Stimulated activated CD8-positive, alpha-beta memory T cell treated with anti-CD3 and anti-CD28 coated beads, Interleukin-2, amount 100 ng/mL, for 1 hour (primary cell): ENCODE results near the gene FGF2.
"Not testable (repeated sequence)": the region's sequence is repeated elsewhere in the genome, so short reads cannot be mapped to it uniquely, and the experiment has no call there.

Experiments used
- DNase-seq, 2 donors: peaks; one replicate each; pipeline ENCODE4 v3.0.0-alpha.2; 2020; ENCODE audit warnings: low read depth in 2 of 2

Gene FGF2

GRCh38 chr4:122826553-122827257 is at the start of gene FGF2:
Gene FGF2 (plus strand): TSS chr4:122826831. CDS start chr4:122827175, 344 bp downstream.
- no peak for DNase-seq

GRCh38 chr4:122776916-122777315 is 49.7 kb upstream of the FGF2 start:
- no peak for DNase-seq

DNA sequence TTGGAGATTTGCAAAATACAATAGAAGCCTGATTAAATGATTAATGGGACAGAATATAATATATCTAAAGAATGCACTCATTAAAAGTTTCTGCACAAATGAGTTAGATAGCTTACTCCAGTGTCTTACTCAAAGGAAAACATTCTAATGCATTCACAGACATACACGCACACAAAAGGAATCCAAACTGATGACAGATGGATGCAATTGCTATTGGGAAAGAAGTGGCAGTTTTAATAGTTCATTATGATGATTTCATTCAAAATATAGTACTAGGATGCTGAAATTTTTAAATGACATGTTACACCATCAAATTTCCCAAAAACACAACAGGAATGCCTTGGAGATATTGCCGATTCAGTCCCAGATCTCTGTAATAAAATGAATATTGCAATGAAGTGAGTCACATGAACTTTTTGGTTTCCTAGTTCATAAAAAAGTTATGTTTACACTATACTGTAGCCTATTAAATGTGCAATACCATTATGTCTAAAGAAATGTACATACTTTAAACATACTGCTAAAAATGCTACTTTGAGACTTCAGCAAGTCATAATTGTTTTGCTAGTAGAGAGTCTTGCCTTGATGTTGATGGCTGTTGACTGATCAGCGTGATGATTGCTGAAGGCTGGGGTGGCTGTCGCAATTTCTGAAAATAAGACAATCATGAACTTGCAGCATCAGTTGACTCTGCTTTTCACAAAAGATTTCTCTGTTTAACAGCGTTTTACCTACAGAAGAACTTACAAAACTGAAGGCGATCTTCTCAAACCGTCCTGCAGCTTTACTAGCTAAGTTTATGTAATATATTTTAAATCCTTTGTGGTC is 48.6 kb upstream of the FGF2 start:
- DNase-seq = no peak

DNA sequence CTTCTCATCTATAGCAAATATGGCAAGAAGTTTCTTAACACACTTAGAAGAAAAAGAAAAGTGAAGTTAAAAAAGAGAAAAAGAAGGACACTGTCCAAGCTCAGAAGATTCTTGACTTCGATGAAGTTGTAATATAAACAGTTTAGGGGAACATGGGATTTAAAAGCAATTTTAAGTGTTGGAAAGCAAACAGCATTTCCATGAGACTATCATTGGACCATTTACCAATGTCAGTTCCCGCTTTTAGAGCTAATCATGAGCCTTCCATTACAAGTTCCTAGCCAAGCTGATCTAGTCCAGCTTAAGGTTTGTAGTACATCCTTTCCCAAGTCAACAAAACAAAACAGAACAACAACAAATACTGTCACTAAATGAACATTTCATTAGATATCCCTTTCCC is 45.1 kb upstream of the FGF2 start:
- no peak for DNase-seq

- no peak for DNase-seq
These were observed 43.1 kb upstream of the FGF2 start for GRCh38 chr4:122783301-122784215.

GRCh38 chr4:122784261-122784660 is 42.4 kb upstream of the FGF2 start:
- DNase-seq = no peak

- DNase-seq = no peak
These were observed 41.5 kb upstream of the FGF2 start for GRCh38 chr4:122785099-122785498.

DNA sequence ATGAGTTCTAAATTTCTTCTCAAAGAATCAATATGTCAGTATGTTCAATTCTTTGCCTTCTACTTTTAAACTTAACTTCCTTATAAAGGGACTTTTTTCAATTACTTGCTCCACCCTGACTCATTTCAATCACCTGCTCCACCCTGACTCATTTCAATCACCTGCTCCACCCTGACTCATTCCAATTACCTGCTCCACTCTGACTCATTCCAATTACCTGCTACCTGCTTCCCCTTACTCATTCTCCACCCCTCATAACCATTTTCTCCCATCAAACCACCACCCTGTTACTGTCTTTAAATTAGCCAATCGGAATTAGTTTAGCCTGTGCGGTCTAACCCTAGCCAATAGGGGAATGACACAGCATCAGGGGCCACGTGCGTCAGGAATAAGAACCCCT is 40.3 kb upstream of the FGF2 start:
- DNase-seq = not testable (repeated sequence)

GRCh38 chr4:122786920-122787319 is 39.7 kb upstream of the FGF2 start:
- not testable (repeated sequence) for DNase-seq

GRCh38 chr4:122787940-122788339 is 38.7 kb upstream of the FGF2 start:
- no peak for DNase-seq

GRCh38 chr4:122788935-122789334 is 37.7 kb upstream of the FGF2 start:
- DNase-seq = no peak

DNA sequence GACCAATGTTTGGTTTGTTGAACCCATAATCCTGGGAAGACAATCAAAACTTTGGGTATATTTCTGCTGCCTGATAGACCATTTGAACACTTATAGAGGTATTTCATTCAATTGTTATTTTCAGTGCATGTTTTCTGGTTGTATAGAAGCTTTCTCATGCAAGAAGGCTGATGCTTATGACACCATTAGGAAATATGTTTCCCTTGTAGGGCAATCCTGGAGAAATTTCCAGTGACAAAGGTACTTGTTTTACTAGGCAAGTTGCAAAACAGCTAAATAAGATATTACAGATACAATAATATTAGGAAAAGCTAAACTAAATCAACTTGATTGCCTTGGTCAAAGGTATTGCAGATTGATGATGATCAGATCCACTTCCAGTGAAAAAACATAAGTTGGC is 32.8 kb upstream of the FGF2 start:
- DNase-seq = no peak

DNA sequence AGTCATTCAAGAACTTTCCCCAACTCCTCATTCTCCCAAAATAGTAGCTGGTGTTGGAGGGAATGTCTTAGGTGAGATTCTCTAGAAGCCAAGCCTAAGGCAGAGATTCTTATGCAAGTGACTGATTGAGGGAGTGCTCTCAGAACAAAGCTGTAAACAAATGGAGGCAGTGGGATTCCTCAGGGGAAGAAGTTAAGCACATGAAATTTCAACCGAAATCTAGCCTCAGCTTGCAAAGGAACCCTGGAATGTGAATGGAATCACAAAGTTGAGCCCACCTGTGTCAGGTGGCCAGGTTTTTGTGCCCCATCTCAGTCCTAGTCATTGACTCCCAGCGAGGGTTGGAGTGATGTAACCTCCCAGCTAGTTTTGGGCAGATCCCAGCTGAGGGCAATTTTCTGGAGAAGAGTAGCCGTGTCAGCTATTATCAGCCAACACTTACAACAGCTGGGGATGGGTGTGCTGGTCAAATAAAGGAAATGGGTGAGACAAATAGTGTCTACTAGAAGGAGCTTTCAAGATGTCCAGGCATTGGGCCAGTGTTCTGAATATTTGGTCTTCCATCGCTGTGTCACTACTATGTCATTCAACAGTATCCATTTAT is 29.7 kb upstream of the FGF2 start:
- no peak for DNase-seq

DNA sequence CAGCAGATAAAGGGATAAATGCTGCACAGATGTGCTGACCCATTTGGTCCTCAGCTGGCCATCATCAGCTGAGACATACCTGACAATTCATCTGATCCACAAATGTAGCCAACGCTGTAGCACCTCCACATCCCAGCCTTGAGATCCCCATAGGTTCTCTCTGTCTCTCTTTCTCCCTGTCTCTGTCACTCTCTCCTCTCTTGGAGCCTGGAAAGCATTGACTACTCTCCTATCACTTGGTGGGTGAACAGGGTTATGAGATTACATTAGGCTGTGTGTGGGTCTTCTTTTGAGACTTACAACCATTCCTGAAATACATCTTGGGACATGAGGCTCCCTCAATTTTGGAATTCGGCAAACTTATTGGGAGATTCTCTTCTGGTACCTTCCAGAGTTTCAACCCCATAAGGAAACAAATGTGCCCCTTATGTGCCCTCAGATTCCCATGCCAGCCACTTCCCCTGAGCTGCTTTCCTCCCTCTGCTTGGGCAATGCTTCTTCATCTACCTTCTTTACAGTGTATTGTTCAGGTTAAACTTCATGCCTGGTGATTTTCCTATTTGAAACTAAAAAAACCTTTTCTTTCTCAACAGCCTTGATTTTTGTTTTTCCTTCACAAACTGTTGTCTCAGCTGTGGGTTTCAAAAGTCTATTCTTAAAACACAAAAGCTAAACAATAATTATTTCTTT is 29.1 kb upstream of the FGF2 start:
- no peak for DNase-seq

GRCh38 chr4:122798101-122798500 is 28.5 kb upstream of the FGF2 start:
- no peak for DNase-seq

DNA sequence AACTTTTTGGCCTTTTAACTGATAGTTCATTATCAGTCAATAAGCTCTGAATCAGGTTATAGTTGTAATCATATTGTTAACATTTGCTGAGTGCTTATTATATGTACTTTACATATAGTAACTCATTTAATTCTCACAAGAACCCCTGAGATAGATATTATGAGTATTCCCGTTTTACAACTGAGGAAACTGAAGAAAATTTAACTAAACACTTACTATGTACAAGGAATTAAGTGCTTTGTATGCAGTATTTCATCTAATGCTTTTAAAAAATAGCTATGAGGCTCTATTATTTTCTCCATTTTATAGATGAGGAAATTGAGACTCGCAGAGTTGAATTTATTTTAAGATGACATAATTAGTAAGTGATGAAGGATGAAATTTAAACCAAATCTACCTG is 27.7 kb upstream of the FGF2 start:
- no peak for DNase-seq

GRCh38 chr4:122803788-122804208 is 22.8 kb upstream of the FGF2 start:
- no peak for DNase-seq

DNA sequence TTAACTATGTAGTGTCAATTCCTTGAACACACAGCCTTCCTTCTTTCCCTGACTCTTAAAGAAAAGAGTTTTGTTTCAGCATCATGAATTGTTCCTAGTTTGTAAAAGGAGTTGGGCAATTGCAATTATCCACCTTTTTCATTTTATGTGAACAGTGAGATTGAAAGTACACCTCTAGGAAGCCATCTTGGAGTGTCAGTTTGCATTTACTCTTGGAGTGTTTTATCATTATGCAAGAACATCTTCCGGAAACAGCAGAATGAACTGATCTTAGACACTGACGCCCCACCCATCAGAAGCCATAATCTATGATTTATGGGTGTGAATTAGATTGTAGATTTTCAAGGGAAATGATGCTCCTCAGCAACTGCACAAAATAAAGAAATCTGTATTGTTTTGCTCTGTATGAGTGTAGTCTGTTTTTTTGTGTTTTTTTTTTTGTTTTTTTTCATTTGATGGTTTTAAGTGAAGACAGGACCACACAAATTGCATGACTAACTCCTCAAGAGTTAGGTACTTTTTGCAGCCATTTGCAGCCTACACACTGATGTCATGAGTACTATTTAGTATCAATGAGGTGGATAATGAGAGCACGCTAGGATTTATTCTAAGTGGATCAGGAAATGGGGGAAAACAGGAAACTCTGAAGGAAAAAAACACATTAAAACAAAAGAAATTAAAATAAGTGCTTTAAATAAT is 19.5 kb upstream of the FGF2 start:
- no peak for DNase-seq

DNA sequence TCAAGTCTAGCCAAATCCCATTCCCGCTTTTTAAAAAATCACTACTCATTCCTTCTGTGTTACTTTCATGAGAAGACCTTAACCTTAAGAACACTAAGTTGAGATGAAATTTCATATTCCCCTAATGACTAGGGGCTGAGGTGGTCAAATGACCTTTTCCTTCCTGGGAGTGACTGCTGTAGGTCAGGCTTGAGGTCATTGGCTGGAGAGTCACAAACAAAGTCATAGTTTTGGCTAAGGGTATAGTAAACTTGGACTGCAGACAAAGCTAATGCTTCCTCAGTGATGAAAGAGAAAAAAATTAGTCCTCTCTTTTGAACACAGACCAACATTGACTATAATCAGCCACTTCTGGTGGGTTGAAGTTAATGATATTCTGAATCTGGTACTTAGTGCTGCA is 16.0 kb upstream of the FGF2 start:
- DNase-seq = no peak

DNA sequence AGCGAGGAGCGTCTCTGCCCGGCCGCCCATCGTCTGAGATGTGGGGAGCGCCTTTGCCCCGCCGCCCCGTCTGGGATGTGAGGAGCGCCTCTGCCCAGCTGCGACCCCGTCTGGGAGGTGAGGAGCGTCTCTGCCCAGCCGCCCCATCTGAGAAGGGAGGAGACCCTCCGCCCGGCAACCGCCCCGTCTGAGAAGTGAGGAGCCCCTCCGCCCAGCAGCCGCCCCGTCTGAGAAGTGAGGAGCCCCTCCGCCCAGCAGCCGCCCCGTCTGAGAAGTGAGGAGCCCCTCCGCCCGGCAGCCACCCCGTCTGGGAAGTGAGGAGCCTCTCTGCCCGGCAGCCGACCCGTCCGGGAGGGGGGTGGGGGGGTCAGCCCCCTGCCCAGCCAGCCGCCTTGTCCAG is 14.8 kb upstream of the FGF2 start:
- DNase-seq = not testable (repeated sequence)
